ENCODE data around the gene TBCCD1.

DNA sequence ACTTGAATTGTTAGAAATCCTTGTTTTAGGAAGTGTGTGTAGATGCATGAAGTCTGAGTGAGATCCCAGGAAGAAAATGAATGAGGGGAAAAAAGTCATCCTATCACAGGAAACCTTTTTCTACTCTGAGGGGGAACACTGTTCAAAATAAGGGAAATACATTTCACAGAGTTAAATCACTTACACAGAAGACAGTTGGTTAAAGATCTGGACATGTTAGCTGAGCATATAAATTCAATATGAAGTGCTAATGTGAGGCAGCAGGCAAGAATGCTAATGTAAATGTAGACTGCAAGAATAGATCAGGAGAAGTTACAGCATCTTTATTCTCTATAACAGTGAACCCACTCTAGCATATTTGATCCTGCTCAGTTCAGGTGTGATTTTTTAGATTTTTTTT is 2.6 kb downstream of the TBCCD1 start:
- TF ChIP-seq, protein P1, sequence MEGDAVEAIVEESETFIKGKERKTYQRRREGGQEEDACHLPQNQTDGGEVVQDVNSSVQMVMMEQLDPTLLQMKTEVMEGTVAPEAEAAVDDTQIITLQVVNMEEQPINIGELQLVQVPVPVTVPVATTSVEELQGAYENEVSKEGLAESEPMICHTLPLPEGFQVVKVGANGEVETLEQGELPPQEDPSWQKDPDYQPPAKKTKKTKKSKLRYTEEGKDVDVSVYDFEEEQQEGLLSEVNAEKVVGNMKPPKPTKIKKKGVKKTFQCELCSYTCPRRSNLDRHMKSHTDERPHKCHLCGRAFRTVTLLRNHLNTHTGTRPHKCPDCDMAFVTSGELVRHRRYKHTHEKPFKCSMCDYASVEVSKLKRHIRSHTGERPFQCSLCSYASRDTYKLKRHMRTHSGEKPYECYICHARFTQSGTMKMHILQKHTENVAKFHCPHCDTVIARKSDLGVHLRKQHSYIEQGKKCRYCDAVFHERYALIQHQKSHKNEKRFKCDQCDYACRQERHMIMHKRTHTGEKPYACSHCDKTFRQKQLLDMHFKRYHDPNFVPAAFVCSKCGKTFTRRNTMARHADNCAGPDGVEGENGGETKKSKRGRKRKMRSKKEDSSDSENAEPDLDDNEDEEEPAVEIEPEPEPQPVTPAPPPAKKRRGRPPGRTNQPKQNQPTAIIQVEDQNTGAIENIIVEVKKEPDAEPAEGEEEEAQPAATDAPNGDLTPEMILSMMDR (IDR thresholded peaks at IDR 0.05) = no peak
- TF ChIP-seq EP300 (IDR thresholded peaks at IDR 0.05) = no peak

All from ovary (tissue), 3 donors.